Loucy (cell line): ENCODE measurements around the gene TTC12.

ENCODE experiments used
- EZH2phosphoT487 ChIP-seq: fragments of 200-600 bp; IDR thresholded peaks from 2 replicates; pipeline ENCODE4 v1.6.1; 2018; ENCODE audit warnings: antibody characterized with exemption, mild to moderate bottlenecking, moderate library complexity, borderline replicate concordance
- TF ChIP-seq, protein P1 (sequence below): fragments of 200-600 bp; sonication (generic); conservative IDR thresholded peaks from 2 replicates; pipeline ENCODE4 v1.5.1; 2014; ENCODE audit warnings: mild to moderate bottlenecking, antibody characterized with exemption, low read length

DNA sequence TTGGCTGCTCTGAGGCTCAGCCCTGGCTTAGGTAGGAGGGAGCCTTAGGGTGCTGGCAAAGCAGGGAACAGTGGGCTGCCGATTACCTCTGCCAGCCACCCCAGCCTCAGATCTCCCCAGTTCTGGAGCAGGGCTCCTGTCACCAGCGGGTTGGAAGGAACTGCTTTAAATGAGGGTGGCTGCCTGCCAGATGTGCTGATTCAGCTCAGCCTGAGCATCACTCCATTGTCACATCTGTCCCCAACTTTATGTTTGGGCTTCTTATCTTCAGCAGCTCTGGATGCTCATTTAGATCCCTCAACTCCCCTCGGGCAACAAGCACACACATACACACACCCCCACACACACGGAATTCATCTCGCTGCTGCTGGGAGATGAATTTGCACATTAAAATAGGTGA lies 56.3 kb downstream of the TTC12 start:
- TF ChIP-seq, protein P1, sequence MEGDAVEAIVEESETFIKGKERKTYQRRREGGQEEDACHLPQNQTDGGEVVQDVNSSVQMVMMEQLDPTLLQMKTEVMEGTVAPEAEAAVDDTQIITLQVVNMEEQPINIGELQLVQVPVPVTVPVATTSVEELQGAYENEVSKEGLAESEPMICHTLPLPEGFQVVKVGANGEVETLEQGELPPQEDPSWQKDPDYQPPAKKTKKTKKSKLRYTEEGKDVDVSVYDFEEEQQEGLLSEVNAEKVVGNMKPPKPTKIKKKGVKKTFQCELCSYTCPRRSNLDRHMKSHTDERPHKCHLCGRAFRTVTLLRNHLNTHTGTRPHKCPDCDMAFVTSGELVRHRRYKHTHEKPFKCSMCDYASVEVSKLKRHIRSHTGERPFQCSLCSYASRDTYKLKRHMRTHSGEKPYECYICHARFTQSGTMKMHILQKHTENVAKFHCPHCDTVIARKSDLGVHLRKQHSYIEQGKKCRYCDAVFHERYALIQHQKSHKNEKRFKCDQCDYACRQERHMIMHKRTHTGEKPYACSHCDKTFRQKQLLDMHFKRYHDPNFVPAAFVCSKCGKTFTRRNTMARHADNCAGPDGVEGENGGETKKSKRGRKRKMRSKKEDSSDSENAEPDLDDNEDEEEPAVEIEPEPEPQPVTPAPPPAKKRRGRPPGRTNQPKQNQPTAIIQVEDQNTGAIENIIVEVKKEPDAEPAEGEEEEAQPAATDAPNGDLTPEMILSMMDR, result no peak
- no peak for TF ChIP-seq EZH2phosphoT487
